OCI-LY1 (cell line): Measurements from ENCODE around the gene ETV5.

Experiments used
- EZH2 ChIP-seq: fragments of 200-600 bp; sonication (generic), shearing (Covaris generic); IDR thresholded peaks from 2 replicates; pipeline ENCODE4 v1.8.0; 2017; ENCODE audit warnings: borderline replicate concordance, mixed run types, mild to moderate bottlenecking, antibody characterized with exemption, low read length, moderate library complexity, mixed read lengths
- TF ChIP-seq, protein P1 (sequence below): fragments of 200-600 bp; sonication (generic), shearing (Covaris generic); IDR thresholded peaks from 2 replicates; pipeline ENCODE4 v1.5.1; 2017; ENCODE audit warnings: mild to moderate bottlenecking, antibody characterized with exemption, low read length, moderate library complexity, mixed read lengths

DNA sequence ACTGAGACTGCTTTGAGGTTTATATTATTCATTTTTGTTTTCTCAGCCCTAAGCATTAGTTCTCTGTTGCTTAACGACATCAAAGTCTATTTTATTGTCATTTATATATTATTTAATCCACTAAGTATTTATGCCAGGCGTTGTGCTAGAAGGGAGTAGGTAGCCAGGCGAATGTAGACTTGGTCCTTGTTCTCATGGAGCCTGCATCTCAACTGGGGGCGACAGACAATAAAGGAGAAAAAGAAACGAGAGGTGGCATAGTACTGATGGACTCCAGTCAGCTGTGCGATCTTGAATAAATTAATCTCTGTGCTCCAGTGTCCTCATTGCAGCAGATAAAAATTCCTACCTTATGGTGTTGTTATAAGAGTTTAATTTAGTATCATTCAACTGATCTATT, 49.7 kb downstream of the ETV5 start:
- TF ChIP-seq, protein P1, sequence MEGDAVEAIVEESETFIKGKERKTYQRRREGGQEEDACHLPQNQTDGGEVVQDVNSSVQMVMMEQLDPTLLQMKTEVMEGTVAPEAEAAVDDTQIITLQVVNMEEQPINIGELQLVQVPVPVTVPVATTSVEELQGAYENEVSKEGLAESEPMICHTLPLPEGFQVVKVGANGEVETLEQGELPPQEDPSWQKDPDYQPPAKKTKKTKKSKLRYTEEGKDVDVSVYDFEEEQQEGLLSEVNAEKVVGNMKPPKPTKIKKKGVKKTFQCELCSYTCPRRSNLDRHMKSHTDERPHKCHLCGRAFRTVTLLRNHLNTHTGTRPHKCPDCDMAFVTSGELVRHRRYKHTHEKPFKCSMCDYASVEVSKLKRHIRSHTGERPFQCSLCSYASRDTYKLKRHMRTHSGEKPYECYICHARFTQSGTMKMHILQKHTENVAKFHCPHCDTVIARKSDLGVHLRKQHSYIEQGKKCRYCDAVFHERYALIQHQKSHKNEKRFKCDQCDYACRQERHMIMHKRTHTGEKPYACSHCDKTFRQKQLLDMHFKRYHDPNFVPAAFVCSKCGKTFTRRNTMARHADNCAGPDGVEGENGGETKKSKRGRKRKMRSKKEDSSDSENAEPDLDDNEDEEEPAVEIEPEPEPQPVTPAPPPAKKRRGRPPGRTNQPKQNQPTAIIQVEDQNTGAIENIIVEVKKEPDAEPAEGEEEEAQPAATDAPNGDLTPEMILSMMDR: no peak
- TF ChIP-seq EZH2: no peak
